Measurements from ENCODE around the gene PIGL. TPM values are rescaled to one million over a fixed set of nuclear protein-coding genes. Genes with fewer than 3 reads are reported as not detected.

Gene PIGL
- total and polyA plus RNA-seq, 2 donors (not counting 3 experiments of a cell fraction or from before 2014, with no cell fraction given) = 28.6 to 40.8 TPM

- FAIRE-seq = no peak
- Histone ChIP-seq H3K9me1 (replicated peaks; ENCODE audit: control insufficient read depth, extremely low read depth, insufficient read depth, low read length) (no peaks in the 10 kb centered on the region), H4K20me1 (replicated peaks; ENCODE audit: control insufficient read depth, extremely low read depth, insufficient read depth, low read length) (no peaks in the 10 kb centered on the region), H3K36me3 (ENCODE audit: control insufficient read depth in 2 of 2, extremely low read depth in 1 of 2, insufficient read depth in 2 of 2, low read length in 2 of 2) (no peaks in the 10 kb centered on the region), H2AFZ (ENCODE audit: low read depth, low read length) (no peak overlapping the region), H3K27me3 (ENCODE audit: control insufficient read depth in 2 of 2, insufficient read depth in 2 of 2, low read length in 2 of 2) (no peaks in the 10 kb centered on the region), H3K9ac (replicated peaks; ENCODE audit: extremely low read depth, insufficient read depth, low read length) (no peak overlapping the region), H3K79me2 (ENCODE audit: control insufficient read depth, insufficient read depth, low read length) (no peaks in the 10 kb centered on the region), H3K4me2 (ENCODE audit: insufficient read depth, low read length) (no peak overlapping the region), H3K9me3 (replicated peaks; ENCODE audit: control insufficient read depth, insufficient read depth, low read length) (no peaks in the 10 kb centered on the region), H3K4me3 (replicated peaks in 1 of 3; ENCODE audit: insufficient read depth in 1 of 3, low read depth in 1 of 3, low read length in 3 of 3) (no peak overlapping the region), H3K4me1 (ENCODE audit: control insufficient read depth, extremely low read depth, insufficient read depth, low read length) (peaks cover 26% of the 10 kb centered on the region), H3K27ac (ENCODE audit: insufficient read depth, low read depth, low read length) (no peak overlapping the region)
- no peak for DNase-seq (ENCODE audit: low read depth, low spot score)
- intact Hi-C loops (cut with micrococcal nuclease) = no loop called here
- POLR2A ChIA-PET = no interaction called here
- TF ChIP-seq MYC (IDR thresholded peaks at IDR 0.05; ENCODE audit: low read depth, low read length) (no peak), CTCF (IDR thresholded peaks at IDR 0.05; ENCODE audit: extremely low read depth in 1 of 2, insufficient read depth in 1 of 2, low read depth in 1 of 2, low read length in 2 of 2) (no peak), GATA2 (IDR thresholded peaks at IDR 0.05; ENCODE audit: insufficient read depth, insufficient read length, low read depth, low read length) (no peak), POLR2A (IDR thresholded peaks at IDR 0.05; ENCODE audit: low read depth, low read length) (no peak), POLR2AphosphoS5 (IDR thresholded peaks at IDR 0.05; ENCODE audit: insufficient read depth, low read depth, low read length) (no peak), EZH2 (IDR thresholded peaks at IDR 0.05; ENCODE audit: borderline replicate concordance, low read depth, low read length, severe bottlenecking) (no peak), JUN (IDR thresholded peaks at IDR 0.05; ENCODE audit: borderline replicate concordance, insufficient read depth, insufficient read length, low read depth) (no peak), FOS (IDR thresholded peaks at IDR 0.05; ENCODE audit: borderline replicate concordance, insufficient read depth, low read length) (no peak), MAX (IDR thresholded peaks at IDR 0.05; ENCODE audit: insufficient read depth, insufficient read length) (no peak)
- dilution Hi-C loops (cut with MboI; ENCODE audit: extremely low pct_ligation_motif_present, low sequenced_read_pairs) = no loop called here
- BruUV-seq (replicated peaks) = no TSS peak
- CTCF ChIA-PET = interaction anchor here (0.6 to 3.6 kb wide), 4 partner anchors 14 to 91 kb away, joined by 3 to 21 read pairs (median 4); no protein-coding TSS in a partner anchor
Measured at GRCh38 chr17:16272111-16272840, 55.3 kb downstream of the PIGL start.

All from endothelial cell of umbilical vein (primary cell).